ENCODE measurements around the gene SLC35D1.

SLC35D1 gene

DNA sequence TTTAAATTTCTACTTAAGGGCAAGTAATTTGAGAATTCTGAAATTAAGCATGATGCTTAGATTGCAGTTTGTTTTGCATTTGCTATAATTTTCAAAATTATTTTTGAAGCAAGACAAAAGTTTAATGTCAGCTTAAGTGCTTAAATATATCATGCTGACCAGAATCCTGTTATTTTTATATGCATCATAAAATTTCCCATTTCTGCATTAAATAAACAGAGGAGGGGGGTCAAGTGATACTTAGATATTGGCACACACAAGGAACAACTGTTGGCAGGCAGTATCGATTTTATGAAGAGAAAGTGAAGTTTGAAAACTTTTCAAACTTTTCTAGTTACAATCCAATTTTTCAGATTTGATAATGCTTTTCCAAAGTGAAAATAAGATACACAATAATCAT lies 68.1 kb downstream of the SLC35D1 start:
- no peak for TF ChIP-seq SIN3A (IDR thresholded peaks at IDR 0.05; ENCODE audit: borderline replicate concordance, insufficient read depth, low read length)
- TF ChIP-seq, protein P1, sequence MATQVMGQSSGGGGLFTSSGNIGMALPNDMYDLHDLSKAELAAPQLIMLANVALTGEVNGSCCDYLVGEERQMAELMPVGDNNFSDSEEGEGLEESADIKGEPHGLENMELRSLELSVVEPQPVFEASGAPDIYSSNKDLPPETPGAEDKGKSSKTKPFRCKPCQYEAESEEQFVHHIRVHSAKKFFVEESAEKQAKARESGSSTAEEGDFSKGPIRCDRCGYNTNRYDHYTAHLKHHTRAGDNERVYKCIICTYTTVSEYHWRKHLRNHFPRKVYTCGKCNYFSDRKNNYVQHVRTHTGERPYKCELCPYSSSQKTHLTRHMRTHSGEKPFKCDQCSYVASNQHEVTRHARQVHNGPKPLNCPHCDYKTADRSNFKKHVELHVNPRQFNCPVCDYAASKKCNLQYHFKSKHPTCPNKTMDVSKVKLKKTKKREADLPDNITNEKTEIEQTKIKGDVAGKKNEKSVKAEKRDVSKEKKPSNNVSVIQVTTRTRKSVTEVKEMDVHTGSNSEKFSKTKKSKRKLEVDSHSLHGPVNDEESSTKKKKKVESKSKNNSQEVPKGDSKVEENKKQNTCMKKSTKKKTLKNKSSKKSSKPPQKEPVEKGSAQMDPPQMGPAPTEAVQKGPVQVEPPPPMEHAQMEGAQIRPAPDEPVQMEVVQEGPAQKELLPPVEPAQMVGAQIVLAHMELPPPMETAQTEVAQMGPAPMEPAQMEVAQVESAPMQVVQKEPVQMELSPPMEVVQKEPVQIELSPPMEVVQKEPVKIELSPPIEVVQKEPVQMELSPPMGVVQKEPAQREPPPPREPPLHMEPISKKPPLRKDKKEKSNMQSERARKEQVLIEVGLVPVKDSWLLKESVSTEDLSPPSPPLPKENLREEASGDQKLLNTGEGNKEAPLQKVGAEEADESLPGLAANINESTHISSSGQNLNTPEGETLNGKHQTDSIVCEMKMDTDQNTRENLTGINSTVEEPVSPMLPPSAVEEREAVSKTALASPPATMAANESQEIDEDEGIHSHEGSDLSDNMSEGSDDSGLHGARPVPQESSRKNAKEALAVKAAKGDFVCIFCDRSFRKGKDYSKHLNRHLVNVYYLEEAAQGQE (IDR thresholded peaks at IDR 0.05; ENCODE audit: insufficient read depth in 1 of 2, low read depth in 2 of 2, low read length in 2 of 2): no peak
- no peak for TF ChIP-seq TAF1 (IDR thresholded peaks at IDR 0.05; ENCODE audit: borderline replicate concordance, insufficient read depth, low read length)
- TF ChIP-seq POLR2AphosphoS5 (IDR thresholded peaks at IDR 0.05; ENCODE audit: low read depth, low read length): no peak

DNA sequence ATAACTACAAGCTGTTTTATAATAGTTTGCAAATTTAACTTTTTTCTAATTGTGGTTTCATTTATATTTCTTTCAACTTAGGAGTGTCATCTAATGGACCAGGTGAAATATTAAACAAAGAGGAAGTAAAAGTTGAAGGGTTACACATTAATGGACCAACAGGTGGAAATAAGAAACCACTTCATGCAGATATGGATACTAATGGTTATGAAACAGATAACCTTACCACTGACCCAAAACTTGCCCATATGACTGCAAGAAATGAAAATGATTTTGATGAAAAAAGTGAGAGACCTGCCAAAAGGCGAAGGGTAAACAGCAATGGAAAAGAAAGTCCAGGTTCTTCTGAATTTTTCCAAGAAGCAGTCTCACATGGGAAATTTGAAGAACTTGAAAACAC lies 69.5 kb downstream of the SLC35D1 start:
- TF ChIP-seq, protein P1 (IDR thresholded peaks at IDR 0.05; ENCODE audit: insufficient read depth in 1 of 2, low read depth in 2 of 2, low read length in 2 of 2): no peak
- TF ChIP-seq POLR2AphosphoS5 (IDR thresholded peaks at IDR 0.05; ENCODE audit: low read depth, low read length): no peak
- no peak for TF ChIP-seq FOXP2 (optimal IDR thresholded peaks at IDR 0.05; ENCODE audit: borderline replicate concordance, extremely low read depth, extremely low read length, insufficient read depth)
- no peak for TF ChIP-seq SIN3A (IDR thresholded peaks at IDR 0.05; ENCODE audit: borderline replicate concordance, insufficient read depth, low read length)
- no peak for TF ChIP-seq TAF1 (IDR thresholded peaks at IDR 0.05; ENCODE audit: borderline replicate concordance, insufficient read depth, low read length)

DNA sequence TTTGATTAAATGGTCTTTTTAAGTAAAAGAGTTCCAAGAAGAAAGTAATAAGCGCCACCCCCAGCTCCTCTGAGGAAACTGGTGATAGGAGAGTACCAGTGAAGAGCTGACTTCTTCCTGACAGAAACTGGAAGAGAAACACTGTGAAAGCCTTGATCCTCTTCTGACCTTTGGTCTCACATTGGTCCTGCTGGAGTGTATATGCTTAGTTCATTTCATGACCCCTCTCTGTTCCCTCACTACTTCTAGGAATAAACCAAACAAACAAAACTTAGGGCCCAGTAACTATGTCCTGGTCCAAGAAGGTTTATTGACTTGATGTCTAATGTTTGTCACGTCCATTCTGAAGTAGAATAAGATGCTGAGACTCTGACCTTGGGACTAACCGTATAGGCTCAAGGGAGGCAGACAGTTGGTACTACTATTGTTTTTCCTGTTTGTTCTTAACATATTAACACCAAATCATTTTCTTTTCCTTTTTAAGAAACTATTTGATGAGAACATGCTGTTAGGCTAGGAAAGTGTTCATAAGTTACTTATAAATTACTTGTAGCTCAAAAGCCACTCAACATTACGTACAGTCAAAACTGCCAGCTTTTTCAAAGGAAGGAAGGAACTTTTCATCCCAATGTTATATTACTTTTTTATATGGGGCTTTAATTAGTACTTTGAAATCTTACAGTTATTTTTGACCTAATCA lies 71.2 kb downstream of the SLC35D1 start:
- TF ChIP-seq, protein P1 (IDR thresholded peaks at IDR 0.05; ENCODE audit: insufficient read depth in 1 of 2, low read depth in 2 of 2, low read length in 2 of 2): no peak
- TF ChIP-seq POLR2AphosphoS5 (IDR thresholded peaks at IDR 0.05; ENCODE audit: low read depth, low read length) (no peak), TAF1 (IDR thresholded peaks at IDR 0.05; ENCODE audit: borderline replicate concordance, insufficient read depth, low read length) (no peak), FOXP2 (optimal IDR thresholded peaks at IDR 0.05; ENCODE audit: borderline replicate concordance, extremely low read depth, extremely low read length, insufficient read depth) (no peak), SIN3A (IDR thresholded peaks at IDR 0.05; ENCODE audit: borderline replicate concordance, insufficient read depth, low read length) (no peak)

DNA sequence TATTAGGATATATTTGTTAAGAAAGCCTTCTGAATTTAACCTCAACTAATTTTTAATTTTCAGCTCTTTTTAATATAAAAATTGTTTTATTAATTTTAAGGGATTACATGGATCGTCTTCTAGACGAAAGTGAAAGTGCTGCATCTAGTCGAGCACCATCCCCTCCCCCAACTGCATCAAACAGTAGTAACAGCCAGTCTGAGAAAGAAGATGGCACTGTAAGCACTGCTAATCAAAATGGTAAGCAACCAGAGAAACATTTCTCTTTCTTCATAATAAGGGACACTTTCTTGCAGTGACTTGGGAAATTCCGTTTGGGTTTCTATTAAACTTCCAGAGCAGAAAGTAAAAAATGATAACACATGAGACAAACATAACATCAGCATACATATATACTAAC lies 72.3 kb downstream of the SLC35D1 start:
- TF ChIP-seq FOXP2 (optimal IDR thresholded peaks at IDR 0.05; ENCODE audit: borderline replicate concordance, extremely low read depth, extremely low read length, insufficient read depth) (no peak), POLR2AphosphoS5 (IDR thresholded peaks at IDR 0.05; ENCODE audit: low read depth, low read length) (no peak)

DNA sequence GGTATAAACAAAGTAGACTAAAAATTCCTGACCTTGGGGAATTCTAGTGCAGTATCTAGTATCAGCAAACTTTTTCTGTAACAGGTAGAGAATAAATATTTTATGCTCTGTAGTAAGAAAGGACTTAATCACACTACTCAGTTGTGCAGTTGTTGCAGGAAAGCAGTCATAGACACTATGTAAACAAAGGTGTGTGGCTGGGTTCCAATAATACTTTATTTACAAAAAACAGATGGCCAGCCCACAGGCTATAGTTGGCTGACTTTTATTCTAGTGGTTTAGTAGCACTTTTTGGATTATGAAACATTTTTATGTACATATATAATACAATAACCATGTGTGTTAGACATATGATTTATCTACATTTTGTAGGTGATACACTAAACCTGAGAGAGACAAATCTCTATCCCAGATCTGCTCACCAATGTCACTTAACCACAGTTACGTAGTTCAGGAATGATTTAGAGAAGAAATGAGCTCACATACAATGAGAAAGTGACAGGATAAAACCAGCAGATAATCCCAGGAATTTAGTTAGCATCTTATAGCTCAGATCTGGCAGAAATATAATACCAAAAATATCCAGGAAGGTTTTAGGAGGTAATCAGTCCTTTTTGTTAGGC lies 73.1 kb downstream of the SLC35D1 start:
- TF ChIP-seq, protein P1 (IDR thresholded peaks at IDR 0.05; ENCODE audit: insufficient read depth in 1 of 2, low read depth in 2 of 2, low read length in 2 of 2): no peak
- TF ChIP-seq TAF1 (IDR thresholded peaks at IDR 0.05; ENCODE audit: borderline replicate concordance, insufficient read depth, low read length): no peak
- TF ChIP-seq POLR2AphosphoS5 (IDR thresholded peaks at IDR 0.05; ENCODE audit: low read depth, low read length): no peak
- no peak for TF ChIP-seq SIN3A (IDR thresholded peaks at IDR 0.05; ENCODE audit: borderline replicate concordance, insufficient read depth, low read length)
- no peak for TF ChIP-seq FOXP2 (optimal IDR thresholded peaks at IDR 0.05; ENCODE audit: borderline replicate concordance, extremely low read depth, extremely low read length, insufficient read depth)

All from PFSK-1 (cell line).